Right atrium auricular region (tissue), 2 donors: ENCODE results near the gene GCNT2. TPM values are rescaled to one million over a fixed set of nuclear protein-coding genes. Genes with fewer than 3 reads are reported as not detected.

ENCODE experiments used
- DNase-seq: peaks from one replicate; pipeline ENCODE4 v3.0.0-alpha.2; 2019; ENCODE audit warnings: low spot score
- H3K27ac ChIP-seq, 2 donors: fragments of 200-600 bp; sonication (generic); 1 replicate in 1 of 2; 2 replicates in 1 of 2; pipeline ENCODE4 v1.5.1; 2016 to 2019
- H3K27me3 ChIP-seq, 2 donors: fragments of 200-600 bp; sonication (generic); one replicate each; pipeline versions ENCODE4 v1.5.1 to v1.6.0; 2017 to 2019
- H3K36me3 ChIP-seq: fragments of 200-600 bp; sonication (generic); one replicate; pipeline ENCODE4 v1.5.1; 2016
- H3K4me1 ChIP-seq, 2 donors: fragments of 200-600 bp; sonication (generic); one replicate each; pipeline versions ENCODE4 v1.5.1 to v1.6.0; 2017 to 2019
- H3K4me3 ChIP-seq, 2 donors: fragments of 200-600 bp; sonication (generic); 1 replicate in 1 of 2; 2 replicates in 1 of 2; pipeline ENCODE4 v1.5.1; 2017 to 2019; ENCODE audit warnings: mild to moderate bottlenecking in 1 of 2, moderate library complexity in 1 of 2
- H3K9me3 ChIP-seq, 2 donors: fragments of 200-600 bp; sonication (generic); one replicate each; pipeline ENCODE4 v1.5.1; 2019
- CTCF ChIP-seq, 2 donors: fragments of 200-600 bp; sonication (generic); IDR thresholded peaks; one replicate each; pipeline ENCODE4 v1.5.1; 2019; ENCODE audit warnings: antibody characterized with exemption in 2 of 2
- total RNA-seq, 2 donors: library from RNA; depleted of rRNA; stranded (reverse); fragments of >200 nt; gene quantifications; one replicate each; pipeline ENCODE4 v1.1.0, GENCODE V29; 2016

The GCNT2 gene
- total RNA-seq, 2 donors from 2014 or later: 3.3 to 13.5 TPM

DNA sequence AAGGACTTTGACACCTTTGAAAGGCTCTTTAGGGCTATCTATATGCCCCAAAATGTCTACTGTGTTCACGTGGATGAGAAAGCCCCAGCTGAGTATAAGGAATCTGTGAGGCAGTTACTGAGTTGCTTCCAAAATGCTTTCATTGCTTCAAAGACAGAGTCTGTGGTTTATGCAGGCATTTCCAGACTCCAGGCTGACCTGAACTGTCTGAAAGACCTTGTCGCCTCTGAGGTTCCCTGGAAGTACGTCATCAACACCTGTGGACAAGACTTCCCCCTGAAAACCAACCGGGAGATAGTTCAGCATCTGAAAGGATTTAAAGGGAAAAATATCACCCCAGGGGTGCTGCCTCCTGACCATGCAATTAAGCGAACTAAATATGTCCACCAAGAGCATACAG, 65.2 kb downstream of the GCNT2 start:
- Histone ChIP-seq H3K36me3 (no peaks in the 10 kb centered on the region), H3K27me3 (no peaks in the 10 kb centered on the region), H3K4me1 (peaks cover 0 to 30% of the 10 kb centered on the region in 2 donors), H3K9me3 (no peaks in the 10 kb centered on the region), H3K27ac (peak overlapping the region in 1 of 2 donors; percentile 14), H3K4me3 (no peak overlapping the region)
- no peak for TF ChIP-seq CTCF (IDR thresholded peaks at IDR 0.05)
- no peak for DNase-seq

DNA sequence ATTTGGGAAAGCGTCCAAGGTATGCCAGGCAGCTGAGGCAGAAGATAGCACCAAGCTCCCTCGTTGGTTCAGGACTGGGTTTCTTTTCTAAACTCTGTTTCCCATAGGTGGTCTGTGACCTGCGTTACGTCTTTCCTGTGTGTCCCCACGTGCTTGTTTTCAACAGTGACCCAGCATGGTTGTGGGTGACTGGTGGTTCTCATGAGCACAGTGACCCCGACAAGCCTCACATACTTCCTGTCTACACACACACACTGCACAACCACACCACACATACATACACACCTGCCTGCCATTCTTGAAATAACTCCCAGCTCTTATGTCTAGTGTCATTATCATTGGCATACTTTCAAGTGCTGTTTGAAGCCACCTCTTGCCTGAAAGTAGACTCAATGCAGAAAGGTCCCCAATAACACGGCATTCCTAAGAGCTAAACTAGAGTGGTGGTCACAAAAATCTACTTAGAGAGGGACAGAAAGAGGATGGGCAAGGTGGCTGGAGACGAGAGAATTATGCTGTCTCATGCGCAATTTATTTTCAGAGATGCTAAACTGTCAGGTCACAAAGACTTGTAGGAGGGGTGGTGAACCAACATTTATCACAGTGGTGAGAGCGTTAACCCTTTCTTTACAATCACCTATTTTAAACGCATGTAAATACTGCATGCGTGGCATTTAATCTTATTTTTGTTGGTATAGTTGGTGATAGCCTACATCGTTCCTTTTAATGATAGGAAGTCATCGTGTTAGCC, 66.7 kb downstream of the GCNT2 start:
- Histone ChIP-seq H3K4me3 (no peak overlapping the region), H3K27ac (no peak overlapping the region), H3K9me3 (no peaks in the 10 kb centered on the region), H3K4me1 (peaks cover 0 to 28% of the 10 kb centered on the region in 2 donors), H3K36me3 (no peaks in the 10 kb centered on the region), H3K27me3 (no peaks in the 10 kb centered on the region)
- no peak for TF ChIP-seq CTCF (IDR thresholded peaks at IDR 0.05)
- DNase-seq: no peak

DNA sequence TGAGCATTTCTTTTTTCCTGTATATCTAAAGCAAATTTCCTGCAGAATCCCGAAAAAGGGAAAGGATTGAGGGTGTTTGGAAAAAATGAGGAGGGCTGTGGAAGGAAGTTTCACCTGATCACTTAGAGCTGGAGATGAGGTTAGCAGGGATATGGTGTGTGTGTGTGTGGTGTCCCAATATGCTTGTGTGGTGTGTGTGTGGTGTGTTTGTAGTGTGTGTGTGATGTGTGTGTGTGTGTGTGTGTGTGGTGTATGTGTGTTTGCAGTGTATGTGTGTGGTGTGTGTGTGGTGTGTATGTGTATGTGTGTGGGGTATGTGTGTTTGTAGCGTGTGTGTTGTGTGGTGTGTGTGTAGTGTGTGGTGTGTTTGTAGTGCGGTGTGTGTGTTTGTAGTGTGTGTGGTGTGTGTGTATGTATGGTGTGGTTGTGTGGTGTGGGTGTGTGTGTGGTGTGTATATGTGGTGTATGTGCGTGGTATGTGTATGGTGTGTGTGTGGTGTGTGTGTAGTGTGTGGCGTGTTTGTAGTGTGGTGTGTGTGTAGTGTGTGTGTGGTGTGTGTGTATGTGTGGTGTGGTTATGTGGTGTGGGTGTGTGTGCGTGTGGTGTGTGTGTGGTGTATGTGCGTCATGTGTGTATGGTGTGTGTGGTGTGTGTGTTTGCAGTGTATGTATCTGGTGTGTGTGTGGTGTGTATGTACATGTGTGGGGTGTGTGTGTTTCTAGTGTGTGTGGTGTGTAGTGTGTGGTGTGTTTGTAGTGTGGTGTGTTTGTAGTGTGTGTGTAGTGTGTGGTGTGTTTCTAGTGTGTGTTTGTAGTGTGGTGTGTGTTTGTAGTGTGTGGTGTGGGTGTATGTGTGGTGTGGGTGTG, 67.6 kb downstream of the GCNT2 start:
- Histone ChIP-seq H3K36me3 (no peaks in the 10 kb centered on the region), H3K4me1 (peaks cover 0 to 19% of the 10 kb centered on the region in 2 donors), H3K4me3 (no peak overlapping the region), H3K27ac (no peak overlapping the region), H3K9me3 (no peaks in the 10 kb centered on the region), H3K27me3 (no peaks in the 10 kb centered on the region)
- no peak for DNase-seq
- TF ChIP-seq CTCF (IDR thresholded peaks at IDR 0.05): no peak

GRCh38 chr6:10589429-10589727, 68.2 kb downstream of the GCNT2 start:
- Histone ChIP-seq H3K27me3 (no peaks in the 10 kb centered on the region), H3K4me1 (peaks cover 0 to 19% of the 10 kb centered on the region in 2 donors), H3K4me3 (no peak overlapping the region), H3K9me3 (no peaks in the 10 kb centered on the region), H3K36me3 (no peaks in the 10 kb centered on the region), H3K27ac (no peak overlapping the region)
- no peak for DNase-seq
- no peak for TF ChIP-seq CTCF (IDR thresholded peaks at IDR 0.05)

DNA sequence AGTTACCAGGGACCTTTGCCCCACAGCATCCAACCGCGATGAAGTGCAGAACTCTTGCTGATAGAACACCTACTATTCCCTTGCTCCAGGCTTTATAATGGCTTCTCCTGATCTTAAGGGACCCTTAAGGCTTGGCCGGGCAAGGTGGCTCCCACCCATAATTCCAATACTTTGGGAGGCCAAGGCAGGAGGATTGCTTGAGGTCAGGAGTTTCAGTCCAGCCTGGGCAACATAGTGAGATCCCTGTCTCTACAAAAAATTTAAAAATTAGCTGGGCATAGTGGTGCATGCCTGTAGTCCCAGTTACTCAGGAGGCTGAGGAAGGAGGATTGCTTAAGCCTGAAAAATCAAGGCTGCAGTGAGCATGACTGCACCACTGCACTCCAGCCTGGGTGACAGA, 68.8 kb downstream of the GCNT2 start:
- Histone ChIP-seq H3K9me3 (no peaks in the 10 kb centered on the region), H3K27me3 (no peaks in the 10 kb centered on the region), H3K27ac (no peak overlapping the region), H3K4me3 (no peak overlapping the region), H3K4me1 (peaks cover 0 to 19% of the 10 kb centered on the region in 2 donors), H3K36me3 (no peaks in the 10 kb centered on the region)
- TF ChIP-seq CTCF (IDR thresholded peaks at IDR 0.05): no peak
- DNase-seq: no peak
